ENCODE results near the gene SLC10A1. TPM values are rescaled to one million over a fixed set of nuclear protein-coding genes. Genes with fewer than 3 reads are reported as not detected.

Gene SLC10A1
- total RNA-seq, 1 experiment from 2014 or later, result not detected

DNA sequence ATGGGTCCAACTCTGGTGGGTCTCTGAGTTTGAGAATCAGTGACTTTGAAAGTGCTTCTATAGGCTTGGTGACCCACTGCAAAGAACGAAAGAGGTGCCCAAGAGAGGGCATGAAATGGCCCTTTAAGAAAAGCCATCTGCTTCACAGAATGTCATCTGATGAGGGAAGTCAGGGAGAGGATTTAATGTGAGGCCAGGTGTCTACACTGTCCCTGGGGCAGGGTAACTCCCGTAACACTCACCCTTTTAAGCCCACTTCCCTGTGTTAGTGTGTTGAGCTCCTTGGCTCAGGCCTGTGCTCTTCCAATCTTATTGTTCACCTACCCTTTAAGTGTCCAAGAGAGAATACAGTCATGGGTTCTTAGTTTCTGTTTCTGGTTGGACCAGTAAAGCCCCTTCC lies 46.5 kb downstream of the SLC10A1 start:
- ChIA-PET RAD21 (ENCODE audit: low non-redundant PET in 1 of 2, low total read pairs in 2 of 2, uncharacterized antibody in 2 of 2, unreplicated experiment in 2 of 2) (no interaction called here), POLR2A (no interaction called here), CTCF (no interaction called here)
- no peak overlapping the region for H2AFZ ChIP-seq (ENCODE audit: low read depth, low read length, poor library complexity, severe bottlenecking)
- intact Hi-C loops (cut with micrococcal nuclease), result no loop called here
- no peak overlapping the region for H3K4me3 ChIP-seq (replicated peaks in 1 of 2; ENCODE audit: low read depth in 1 of 2, low read length in 2 of 2)
- no peak overlapping the region for H3K27ac ChIP-seq (ENCODE audit: low read depth, low read length)
- DNase-seq (ENCODE audit: low read depth, low spot score) (no peak), ATAC-seq (no peak)
- H3K36me3 ChIP-seq (ENCODE audit: control insufficient read depth in 1 of 2, insufficient read depth in 2 of 2, low read length in 2 of 2), result no peaks in the 10 kb centered on the region
- no peaks in the 10 kb centered on the region for H3K4me1 ChIP-seq (ENCODE audit: control insufficient read depth in 1 of 2, insufficient read depth in 2 of 2, low read length in 2 of 2)
- no peaks in the 10 kb centered on the region for H4K20me1 ChIP-seq (ENCODE audit: insufficient read depth)
- H3K9me2 ChIP-seq (ENCODE audit: insufficient read depth), result no peaks in the 10 kb centered on the region
- no peaks in the 10 kb centered on the region for H3K9me3 ChIP-seq (ENCODE audit: control insufficient read depth in 1 of 2, insufficient read depth in 1 of 2, low read depth in 1 of 2, low read length in 2 of 2)
- no TSS peak for BruUV-seq (replicated peaks)
- H3K79me2 ChIP-seq (ENCODE audit: insufficient read depth, low read length), result no peaks in the 10 kb centered on the region
- H3K4me2 ChIP-seq (ENCODE audit: low read length), result no peak overlapping the region
- TF ChIP-seq, protein P1, sequence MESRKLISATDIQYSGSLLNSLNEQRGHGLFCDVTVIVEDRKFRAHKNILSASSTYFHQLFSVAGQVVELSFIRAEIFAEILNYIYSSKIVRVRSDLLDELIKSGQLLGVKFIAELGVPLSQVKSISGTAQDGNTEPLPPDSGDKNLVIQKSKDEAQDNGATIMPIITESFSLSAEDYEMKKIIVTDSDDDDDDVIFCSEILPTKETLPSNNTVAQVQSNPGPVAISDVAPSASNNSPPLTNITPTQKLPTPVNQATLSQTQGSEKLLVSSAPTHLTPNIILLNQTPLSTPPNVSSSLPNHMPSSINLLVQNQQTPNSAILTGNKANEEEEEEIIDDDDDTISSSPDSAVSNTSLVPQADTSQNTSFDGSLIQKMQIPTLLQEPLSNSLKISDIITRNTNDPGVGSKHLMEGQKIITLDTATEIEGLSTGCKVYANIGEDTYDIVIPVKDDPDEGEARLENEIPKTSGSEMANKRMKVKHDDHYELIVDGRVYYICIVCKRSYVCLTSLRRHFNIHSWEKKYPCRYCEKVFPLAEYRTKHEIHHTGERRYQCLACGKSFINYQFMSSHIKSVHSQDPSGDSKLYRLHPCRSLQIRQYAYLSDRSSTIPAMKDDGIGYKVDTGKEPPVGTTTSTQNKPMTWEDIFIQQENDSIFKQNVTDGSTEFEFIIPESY (IDR thresholded peaks at IDR 0.05; ENCODE audit: extremely low read depth, insufficient replicate concordance, low read length), result no peak
- TF ChIP-seq, protein P2, sequence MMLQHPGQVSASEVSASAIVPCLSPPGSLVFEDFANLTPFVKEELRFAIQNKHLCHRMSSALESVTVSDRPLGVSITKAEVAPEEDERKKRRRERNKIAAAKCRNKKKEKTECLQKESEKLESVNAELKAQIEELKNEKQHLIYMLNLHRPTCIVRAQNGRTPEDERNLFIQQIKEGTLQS (IDR thresholded peaks at IDR 0.05), result no peak
- no peak for TF ChIP-seq SRF (IDR thresholded peaks at IDR 0.05; ENCODE audit: low read depth)
- TF ChIP-seq EGR1 (IDR thresholded peaks at IDR 0.05; ENCODE audit: low read depth), result no peak
- no peak for TF ChIP-seq EZH2phosphoT487 (IDR thresholded peaks at IDR 0.05; ENCODE audit: borderline replicate concordance)
- TF ChIP-seq SIN3A (IDR thresholded peaks at IDR 0.05; ENCODE audit: low read depth), result no peak
- TF ChIP-seq, protein P3, sequence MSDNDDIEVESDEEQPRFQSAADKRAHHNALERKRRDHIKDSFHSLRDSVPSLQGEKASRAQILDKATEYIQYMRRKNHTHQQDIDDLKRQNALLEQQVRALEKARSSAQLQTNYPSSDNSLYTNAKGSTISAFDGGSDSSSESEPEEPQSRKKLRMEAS (IDR thresholded peaks at IDR 0.05), result no peak
- TF ChIP-seq CEBPB (IDR thresholded peaks at IDR 0.05; ENCODE audit: low read depth), result no peak
- no peak for TF ChIP-seq ELF1 (IDR thresholded peaks at IDR 0.05; ENCODE audit: borderline replicate concordance, low read depth)
- no peak for TF ChIP-seq YY1 (IDR thresholded peaks at IDR 0.05; ENCODE audit: extremely low read depth, insufficient replicate concordance, low read depth, low read length)
- TF ChIP-seq RAD21 (IDR thresholded peaks at IDR 0.05; ENCODE audit: low read depth), result no peak
- TF ChIP-seq, protein P4, sequence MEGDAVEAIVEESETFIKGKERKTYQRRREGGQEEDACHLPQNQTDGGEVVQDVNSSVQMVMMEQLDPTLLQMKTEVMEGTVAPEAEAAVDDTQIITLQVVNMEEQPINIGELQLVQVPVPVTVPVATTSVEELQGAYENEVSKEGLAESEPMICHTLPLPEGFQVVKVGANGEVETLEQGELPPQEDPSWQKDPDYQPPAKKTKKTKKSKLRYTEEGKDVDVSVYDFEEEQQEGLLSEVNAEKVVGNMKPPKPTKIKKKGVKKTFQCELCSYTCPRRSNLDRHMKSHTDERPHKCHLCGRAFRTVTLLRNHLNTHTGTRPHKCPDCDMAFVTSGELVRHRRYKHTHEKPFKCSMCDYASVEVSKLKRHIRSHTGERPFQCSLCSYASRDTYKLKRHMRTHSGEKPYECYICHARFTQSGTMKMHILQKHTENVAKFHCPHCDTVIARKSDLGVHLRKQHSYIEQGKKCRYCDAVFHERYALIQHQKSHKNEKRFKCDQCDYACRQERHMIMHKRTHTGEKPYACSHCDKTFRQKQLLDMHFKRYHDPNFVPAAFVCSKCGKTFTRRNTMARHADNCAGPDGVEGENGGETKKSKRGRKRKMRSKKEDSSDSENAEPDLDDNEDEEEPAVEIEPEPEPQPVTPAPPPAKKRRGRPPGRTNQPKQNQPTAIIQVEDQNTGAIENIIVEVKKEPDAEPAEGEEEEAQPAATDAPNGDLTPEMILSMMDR (IDR thresholded peaks at IDR 0.05 in 2 of 3, conservative IDR thresholded peaks at IDR 0.05 in 1 of 3; ENCODE audit: borderline replicate concordance in 1 of 3, insufficient read depth in 1 of 3, low read depth in 2 of 3, low read length in 2 of 3), result no peak
- H3K9ac ChIP-seq (ENCODE audit: low read length), result no peak overlapping the region
- H3K27me3 ChIP-seq (ENCODE audit: insufficient read depth, low read length), result no peaks in the 10 kb centered on the region

Measured in HCT116 (cell line).